Muscle layer of colon (tissue), 2 donors: ENCODE results near the gene CACNA1G.

Experiments used
- H3K27ac ChIP-seq: one replicate; pipeline ENCODE4 v1.7.0; 2013; ENCODE audit warnings: low read depth, mild to moderate bottlenecking, low read length, moderate library complexity
- H3K27me3 ChIP-seq, 2 donors: one replicate each; pipeline ENCODE4 v1.7.0; 2013; ENCODE audit warnings: low read length in 2 of 2, mild to moderate bottlenecking in 2 of 2; ENCODE audit not compliant: insufficient read depth in 2 of 2, control insufficient read depth in 1 of 2
- H3K36me3 ChIP-seq: one replicate; pipeline ENCODE4 v1.7.0; 2013; ENCODE audit warnings: mild to moderate bottlenecking, low read length; ENCODE audit not compliant: insufficient read depth
- H3K4me1 ChIP-seq: one replicate; pipeline ENCODE4 v1.7.0; 2013; ENCODE audit warnings: mild to moderate bottlenecking, low read length; ENCODE audit not compliant: insufficient read depth
- H3K4me3 ChIP-seq, 2 donors: one replicate each; pipeline ENCODE4 v1.7.0; 2013; ENCODE audit warnings: low read length in 2 of 2, low read depth in 1 of 2, mild to moderate bottlenecking in 1 of 2, moderate library complexity in 1 of 2
- H3K9ac ChIP-seq: one replicate; pipeline ENCODE4 v1.7.0; 2013; ENCODE audit warnings: low read length
- H3K9me3 ChIP-seq: one replicate; pipeline ENCODE4 v1.7.0; 2013; ENCODE audit warnings: mild to moderate bottlenecking, low read length
- donor health status: abdominal sarcoma.
- donor health status: Adenocarcinoma of cecum.

The CACNA1G gene

DNA sequence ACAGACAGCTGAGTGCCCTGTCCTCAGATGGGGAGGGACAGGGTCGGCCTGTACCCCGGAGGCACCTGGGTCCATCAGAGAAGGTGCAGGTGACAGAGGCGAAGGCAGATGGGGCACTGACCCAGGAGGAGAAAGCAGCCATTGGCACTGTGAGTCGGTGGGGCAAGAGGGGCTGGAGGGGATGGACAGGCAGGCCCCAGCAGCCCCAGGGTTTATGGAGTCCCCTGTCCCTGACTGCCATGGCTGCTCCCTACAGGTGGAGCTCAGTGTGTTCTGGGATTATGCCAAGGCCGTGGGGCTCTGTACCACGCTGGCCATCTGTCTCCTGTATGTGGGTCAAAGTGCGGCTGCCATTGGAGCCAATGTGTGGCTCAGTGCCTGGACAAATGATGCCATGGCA, 115.1 kb downstream of the CACNA1G start:
- no peak overlapping the region for H3K4me3 ChIP-seq
- H3K4me1 ChIP-seq = no peaks in the 10 kb centered on the region
- H3K9me3 ChIP-seq = no peaks in the 10 kb centered on the region
- no peaks in the 10 kb centered on the region for H3K36me3 ChIP-seq
- no peak overlapping the region for H3K27ac ChIP-seq
- H3K9ac ChIP-seq = no peak overlapping the region
- no peaks in the 10 kb centered on the region for H3K27me3 ChIP-seq

GRCh38 chr17:50676065-50676975, 115.8 kb downstream of the CACNA1G start:
- Histone ChIP-seq H3K27me3 (no peaks in the 10 kb centered on the region), H3K9ac (no peak overlapping the region), H3K9me3 (no peaks in the 10 kb centered on the region), H3K36me3 (no peaks in the 10 kb centered on the region), H3K27ac (no peak overlapping the region), H3K4me3 (no peak overlapping the region), H3K4me1 (peaks cover 3% of the 10 kb centered on the region)
